Vagina (tissue), 2 donors: ENCODE data around the gene CERT1.

Source experiments
- POLR2AphosphoS5 ChIP-seq, 2 donors: sonication (generic); formaldehyde crosslinking; IDR thresholded peaks; one replicate each; pipeline ENCODE4 v1.9.0; 2017; ENCODE audit warnings: antibody characterized with exemption in 2 of 2, mild to moderate bottlenecking in 2 of 2, low read depth in 1 of 2; ENCODE audit not compliant: insufficient read depth in 1 of 2
- TF ChIP-seq, protein P1 (sequence below), 3 experiments: fragments of 450-650 bp in 2 of 3; fragments of 200-600 bp in 1 of 3; sonication (generic) in 1 of 3; IDR thresholded peaks; one replicate each; pipeline ENCODE4 v1.5.1; 2017 to 2019; ENCODE audit warnings: antibody characterized with exemption in 3 of 3, mild to moderate bottlenecking in 2 of 3, moderate library complexity in 2 of 3

DNA sequence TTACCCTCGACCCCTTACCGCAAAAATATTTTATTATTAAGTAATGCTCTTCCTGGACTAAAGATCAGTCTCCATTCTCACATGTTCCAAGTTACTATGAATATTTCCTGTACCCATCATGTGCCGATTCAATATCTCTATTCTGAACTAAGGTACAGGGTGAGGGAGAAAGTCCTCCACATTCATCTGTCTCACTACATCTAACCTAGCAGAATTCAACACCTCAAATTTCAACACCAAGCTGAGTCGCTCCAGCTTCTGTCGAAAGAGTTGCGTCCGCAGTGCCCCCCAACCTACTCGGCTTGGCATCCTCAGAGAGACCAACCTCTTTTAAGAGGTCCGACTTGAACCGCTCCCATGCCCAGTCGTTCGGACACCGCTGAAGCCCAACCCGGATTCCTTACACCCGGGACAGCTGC, 1.0 kb downstream of the CERT1 start:
- TF ChIP-seq, protein P1, sequence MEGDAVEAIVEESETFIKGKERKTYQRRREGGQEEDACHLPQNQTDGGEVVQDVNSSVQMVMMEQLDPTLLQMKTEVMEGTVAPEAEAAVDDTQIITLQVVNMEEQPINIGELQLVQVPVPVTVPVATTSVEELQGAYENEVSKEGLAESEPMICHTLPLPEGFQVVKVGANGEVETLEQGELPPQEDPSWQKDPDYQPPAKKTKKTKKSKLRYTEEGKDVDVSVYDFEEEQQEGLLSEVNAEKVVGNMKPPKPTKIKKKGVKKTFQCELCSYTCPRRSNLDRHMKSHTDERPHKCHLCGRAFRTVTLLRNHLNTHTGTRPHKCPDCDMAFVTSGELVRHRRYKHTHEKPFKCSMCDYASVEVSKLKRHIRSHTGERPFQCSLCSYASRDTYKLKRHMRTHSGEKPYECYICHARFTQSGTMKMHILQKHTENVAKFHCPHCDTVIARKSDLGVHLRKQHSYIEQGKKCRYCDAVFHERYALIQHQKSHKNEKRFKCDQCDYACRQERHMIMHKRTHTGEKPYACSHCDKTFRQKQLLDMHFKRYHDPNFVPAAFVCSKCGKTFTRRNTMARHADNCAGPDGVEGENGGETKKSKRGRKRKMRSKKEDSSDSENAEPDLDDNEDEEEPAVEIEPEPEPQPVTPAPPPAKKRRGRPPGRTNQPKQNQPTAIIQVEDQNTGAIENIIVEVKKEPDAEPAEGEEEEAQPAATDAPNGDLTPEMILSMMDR (IDR thresholded peaks at IDR 0.05) = no peak
- no peak for TF ChIP-seq POLR2AphosphoS5 (IDR thresholded peaks at IDR 0.05; ENCODE audit: insufficient read depth in 1 of 2, low read depth in 1 of 2)
